ENCODE measurements around the gene CLDN4.
"Not testable (repeated sequence)": the region's sequence is repeated elsewhere in the genome, so short reads cannot be mapped to it uniquely, and the experiment has no call there.

GRCh38 chr7:73837167-73837566 lies 6.4 kb downstream of the CLDN4 start:
- TF ChIP-seq YY1 (IDR thresholded peaks at IDR 0.05; ENCODE audit: insufficient read depth, insufficient read length); ZNF274 (IDR thresholded peaks at IDR 0.05; ENCODE audit: low read depth, low read length); SUZ12 (IDR thresholded peaks at IDR 0.05; ENCODE audit: extremely low read depth, insufficient read depth, insufficient read length): not testable (repeated sequence)
